ENCODE results near the gene TMEM185B. TPM values are rescaled to one million over a fixed set of nuclear protein-coding genes. Genes with fewer than 3 reads are reported as not detected.

Gene TMEM185B
- total and polyA plus RNA-seq, 2 of the 4 experiments (the other 2 are of a cell fraction), result 17.7 to 26.1 TPM

GRCh38 chr2:120244656-120245519 is 21.7 kb upstream of the TMEM185B start:
- POLR2A ChIA-PET (ENCODE audit: unreplicated experiment), result no interaction called here
- TF ChIP-seq, protein P1, sequence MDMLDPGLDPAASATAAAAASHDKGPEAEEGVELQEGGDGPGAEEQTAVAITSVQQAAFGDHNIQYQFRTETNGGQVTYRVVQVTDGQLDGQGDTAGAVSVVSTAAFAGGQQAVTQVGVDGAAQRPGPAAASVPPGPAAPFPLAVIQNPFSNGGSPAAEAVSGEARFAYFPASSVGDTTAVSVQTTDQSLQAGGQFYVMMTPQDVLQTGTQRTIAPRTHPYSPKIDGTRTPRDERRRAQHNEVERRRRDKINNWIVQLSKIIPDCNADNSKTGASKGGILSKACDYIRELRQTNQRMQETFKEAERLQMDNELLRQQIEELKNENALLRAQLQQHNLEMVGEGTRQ (IDR thresholded peaks at IDR 0.05; ENCODE audit: low read depth, low read length), result no peak
- TF ChIP-seq POLR2A (IDR thresholded peaks at IDR 0.05; ENCODE audit: low read depth, low read length) (no peak), MXI1 (IDR thresholded peaks at IDR 0.05; ENCODE audit: borderline replicate concordance, low read depth, low read length) (no peak), FOS (IDR thresholded peaks at IDR 0.05; ENCODE audit: low read depth, low read length) (no peak), CHD1 (IDR thresholded peaks at IDR 0.05; ENCODE audit: low read depth, low read length) (no peak), SMC3 (IDR thresholded peaks at IDR 0.05; ENCODE audit: low read depth, low read length) (no peak), NFE2L2 (IDR thresholded peaks at IDR 0.05; ENCODE audit: low read depth, low read length) (no peak), RCOR1 (IDR thresholded peaks at IDR 0.05; ENCODE audit: insufficient replicate concordance, low read length) (no peak), MAFK (IDR thresholded peaks at IDR 0.05; ENCODE audit: low read depth, low read length) (no peak), CEBPB (IDR thresholded peaks at IDR 0.05; ENCODE audit: low read depth, low read length) (no peak), CTCF (conservative IDR thresholded peaks at IDR 0.05; ENCODE audit: low read depth, low read length) (no peak), RFX5 (IDR thresholded peaks at IDR 0.05; ENCODE audit: low read depth, low read length) (no peak), MAZ (IDR thresholded peaks at IDR 0.05; ENCODE audit: borderline replicate concordance, low read depth, low read length) (no peak), BHLHE40 (IDR thresholded peaks at IDR 0.05; ENCODE audit: low read depth, low read length) (no peak)
- TF ChIP-seq, protein P2, sequence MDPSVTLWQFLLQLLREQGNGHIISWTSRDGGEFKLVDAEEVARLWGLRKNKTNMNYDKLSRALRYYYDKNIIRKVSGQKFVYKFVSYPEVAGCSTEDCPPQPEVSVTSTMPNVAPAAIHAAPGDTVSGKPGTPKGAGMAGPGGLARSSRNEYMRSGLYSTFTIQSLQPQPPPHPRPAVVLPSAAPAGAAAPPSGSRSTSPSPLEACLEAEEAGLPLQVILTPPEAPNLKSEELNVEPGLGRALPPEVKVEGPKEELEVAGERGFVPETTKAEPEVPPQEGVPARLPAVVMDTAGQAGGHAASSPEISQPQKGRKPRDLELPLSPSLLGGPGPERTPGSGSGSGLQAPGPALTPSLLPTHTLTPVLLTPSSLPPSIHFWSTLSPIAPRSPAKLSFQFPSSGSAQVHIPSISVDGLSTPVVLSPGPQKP (IDR thresholded peaks at IDR 0.05; ENCODE audit: borderline replicate concordance, low read depth, low read length), result no peak

More at GRCh38 chr2:120244656-120245519, 21.7 kb upstream of the TMEM185B start:
- BruUV-seq (replicated peaks), result no TSS peak
- no peaks in the 10 kb centered on the region for H3K36me3 ChIP-seq (ENCODE audit: control insufficient read depth, insufficient read depth, low read length)
- no peak overlapping the region for H4K8ac ChIP-seq (ENCODE audit: low read depth in 2 of 2, low read length in 2 of 2)
- no peak overlapping the region for H3K27ac ChIP-seq (ENCODE audit: insufficient read depth, low read length)
- intact Hi-C loops (cut with micrococcal nuclease), result no loop called here
- H3K9ac ChIP-seq (ENCODE audit: low read depth, low read length), result no peak overlapping the region
- no peak overlapping the region for H3K4me2 ChIP-seq (ENCODE audit: low read depth, low read length)
- no peak overlapping the region for H2BK20ac ChIP-seq (ENCODE audit: low read depth, low read length)
- no peak overlapping the region for H2AFZ ChIP-seq (replicated peaks; ENCODE audit: low read length, poor library complexity)
- ATAC-seq (ENCODE audit: low read depth) (no peak), DNase-seq (no peak)
- no peak overlapping the region for H4K91ac ChIP-seq (ENCODE audit: insufficient read depth, low read depth, low read length)
- no peak overlapping the region for H3K18ac ChIP-seq (ENCODE audit: low read depth, low read length)
- H3K79me1 ChIP-seq (ENCODE audit: low read depth in 1 of 2, low read length in 2 of 2), result no peaks in the 10 kb centered on the region
- dilution Hi-C loops (cut with HindIII; ENCODE audit: low sequenced_read_pairs, unreplicated experiment), result no loop called here
- H3K4ac ChIP-seq (ENCODE audit: low read depth, low read length), result no peak overlapping the region
- no peaks in the 10 kb centered on the region for H4K20me1 ChIP-seq (ENCODE audit: insufficient read depth, low read length)
- in situ Hi-C loops (cut with MboI; ENCODE audit: low sequenced_read_pairs), result loop anchor here (25.0 kb wide), 1 partner anchor 1008 kb away; no protein-coding TSS in a partner anchor
- peaks cover 7% of the 10 kb centered on the region; the same call in 1 of the 2 replicates for H3K9me1 ChIP-seq (ENCODE audit: insufficient read depth, low read length)
- H2AK5ac ChIP-seq (ENCODE audit: low read depth, low read length), result 0 out of 2 replicates have a peak overlapping the region, but pooled peaks have one; percentile 44
- H4K5ac ChIP-seq (ENCODE audit: low read depth, low read length), result no peak overlapping the region
- peaks cover 7% of the 10 kb centered on the region for H3K4me1 ChIP-seq (ENCODE audit: control insufficient read depth, insufficient read depth, low read length)
- peak overlapping the region; percentile 23 for H2AK9ac ChIP-seq (replicated peaks; ENCODE audit: low read depth, low read length, poor library complexity)
- no peak overlapping the region for H3K14ac ChIP-seq (replicated peaks; ENCODE audit: low read depth, low read length)
- H3K9me3 ChIP-seq (ENCODE audit: control insufficient read depth, insufficient read depth, low read length), result no peaks in the 10 kb centered on the region
- H3K23ac ChIP-seq (ENCODE audit: low read depth, low read length), result no peak overlapping the region
- 83% methylated on average over 6 of the region's 12 CpGs; no CpG with 5 or more reads in 1 of the 2 experiments for WGBS, 2 experiments (ENCODE audit: extremely low coverage in 2 of 2, insufficient read length in 1 of 2)
- no peak overlapping the region for H2BK5ac ChIP-seq (ENCODE audit: low read depth, low read length, poor library complexity, severe bottlenecking)
- CTCF ChIA-PET, result no interaction called here
- H3K27me3 ChIP-seq (ENCODE audit: control insufficient read depth, insufficient read depth, low read length), result peaks cover 3% of the 10 kb centered on the region; the same call in 1 of the 2 replicates
- no peak overlapping the region for H3K4me3 ChIP-seq (ENCODE audit: insufficient read depth, low read depth, low read length)
- H2BK15ac ChIP-seq (ENCODE audit: low read depth, low read length), result no peak overlapping the region
- no peak overlapping the region for H3K56ac ChIP-seq (ENCODE audit: extremely low read depth, insufficient read depth, low read length)
- no peak overlapping the region for H2BK120ac ChIP-seq (ENCODE audit: low read depth, low read length)

Measured in IMR-90 (cell line).